HPDE6-E6E7 (cell line): ENCODE measurements around the gene RNMT.

Experiments used
- DNase-seq: peaks from one replicate; pipeline ENCODE4 v3.0.0; 2011; ENCODE audit warnings: missing footprints; ENCODE audit errors: extremely low spot score

The RNMT gene

DNA sequence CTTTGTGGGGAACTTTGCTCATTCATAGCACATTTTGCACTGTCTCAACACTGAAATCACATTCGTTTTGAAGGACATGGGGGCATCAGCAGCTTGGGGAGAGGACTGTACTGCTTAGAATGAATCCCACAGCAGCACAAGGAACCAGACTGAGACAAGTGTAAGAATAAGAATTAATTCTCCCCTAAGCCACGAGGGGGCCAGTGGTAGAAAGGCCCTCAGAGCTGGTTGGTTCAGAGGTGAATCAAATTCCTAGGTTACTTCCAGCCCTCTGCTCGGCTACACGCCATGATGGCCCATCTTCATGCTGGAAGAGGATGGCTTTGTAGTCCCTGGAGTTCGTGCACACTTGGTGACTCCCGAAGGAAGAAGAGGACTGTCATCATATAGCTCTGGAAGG is 85.5 kb downstream of the RNMT start:
- no peak for DNase-seq

DNA sequence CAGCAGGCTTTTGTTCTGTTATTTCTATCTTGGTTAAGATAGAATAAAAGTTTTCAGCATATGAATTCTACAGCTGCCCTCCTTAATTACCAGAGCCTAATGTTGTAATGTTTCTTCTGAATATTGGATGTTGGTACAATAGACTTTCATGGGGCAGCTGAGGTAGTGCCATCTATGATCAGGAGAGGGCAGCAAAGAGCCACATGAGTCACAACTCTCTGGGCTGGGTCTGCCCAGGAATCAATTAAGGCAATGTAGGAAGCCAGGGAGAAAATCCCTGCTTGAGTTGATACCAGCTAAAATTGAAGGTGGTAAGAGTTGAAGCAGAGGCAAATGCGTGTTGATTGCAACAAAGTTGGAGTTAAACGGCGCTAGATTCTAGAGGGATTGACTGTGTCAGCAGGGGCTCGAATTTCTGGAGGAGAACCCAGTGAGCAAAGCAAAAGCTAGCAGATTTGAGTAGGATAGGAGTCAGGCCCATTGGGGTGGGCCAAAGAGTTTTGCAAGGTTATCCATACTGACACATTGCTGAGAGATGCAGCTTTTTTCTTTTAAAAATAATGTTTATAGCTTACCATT is 86.9 kb downstream of the RNMT start:
- DNase-seq: peak; percentile 73
